Effector CD4-positive, alpha-beta T cell (primary cell): ENCODE measurements around the gene DAB2IP.

Experiments
- DNase-seq: peaks from one replicate; pipeline ENCODE4 v3.0.0-alpha.2; 2020

DAB2IP gene

DNA sequence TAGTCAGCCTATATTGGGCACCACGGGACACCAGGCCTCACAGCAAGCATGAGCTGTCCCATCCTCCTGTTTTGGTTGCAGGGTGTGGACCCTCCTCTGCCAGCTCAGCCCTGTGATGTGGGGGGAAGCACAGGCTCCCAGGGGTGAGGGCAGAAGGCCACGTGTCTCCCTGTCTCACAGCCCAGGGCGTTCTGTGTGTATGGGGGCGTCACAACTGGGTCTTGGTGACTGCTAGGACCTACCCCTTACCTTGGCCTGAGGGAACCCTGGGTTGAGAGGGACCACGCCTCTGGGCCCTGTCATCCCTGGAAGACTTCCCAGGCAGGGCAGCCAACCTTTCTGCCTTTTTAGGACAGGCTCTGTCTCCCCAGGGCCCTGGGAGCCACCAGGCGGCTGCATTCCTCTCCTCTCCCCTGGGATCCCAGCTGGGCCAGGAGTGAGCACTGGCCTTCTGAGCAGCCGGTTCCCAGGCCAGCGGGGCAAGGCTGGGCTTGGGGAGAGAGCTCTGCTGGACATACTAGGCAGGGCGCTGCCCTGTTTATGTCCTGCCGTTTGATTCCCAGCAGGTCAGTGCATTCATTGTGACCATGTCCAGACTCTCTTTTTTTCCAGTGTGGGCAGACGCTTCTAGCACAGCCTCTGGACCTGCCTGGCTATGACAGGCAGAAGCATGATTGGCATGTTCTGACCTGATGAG, 97.4 kb downstream of the DAB2IP start:
- DNase-seq = no peak

GRCh38 chr9:121749614-121750013, 98.2 kb downstream of the DAB2IP start:
- DNase-seq = no peak

- DNase-seq = no peak
Observed at GRCh38 chr9:121750259-121750714, 98.9 kb downstream of the DAB2IP start.

DNA sequence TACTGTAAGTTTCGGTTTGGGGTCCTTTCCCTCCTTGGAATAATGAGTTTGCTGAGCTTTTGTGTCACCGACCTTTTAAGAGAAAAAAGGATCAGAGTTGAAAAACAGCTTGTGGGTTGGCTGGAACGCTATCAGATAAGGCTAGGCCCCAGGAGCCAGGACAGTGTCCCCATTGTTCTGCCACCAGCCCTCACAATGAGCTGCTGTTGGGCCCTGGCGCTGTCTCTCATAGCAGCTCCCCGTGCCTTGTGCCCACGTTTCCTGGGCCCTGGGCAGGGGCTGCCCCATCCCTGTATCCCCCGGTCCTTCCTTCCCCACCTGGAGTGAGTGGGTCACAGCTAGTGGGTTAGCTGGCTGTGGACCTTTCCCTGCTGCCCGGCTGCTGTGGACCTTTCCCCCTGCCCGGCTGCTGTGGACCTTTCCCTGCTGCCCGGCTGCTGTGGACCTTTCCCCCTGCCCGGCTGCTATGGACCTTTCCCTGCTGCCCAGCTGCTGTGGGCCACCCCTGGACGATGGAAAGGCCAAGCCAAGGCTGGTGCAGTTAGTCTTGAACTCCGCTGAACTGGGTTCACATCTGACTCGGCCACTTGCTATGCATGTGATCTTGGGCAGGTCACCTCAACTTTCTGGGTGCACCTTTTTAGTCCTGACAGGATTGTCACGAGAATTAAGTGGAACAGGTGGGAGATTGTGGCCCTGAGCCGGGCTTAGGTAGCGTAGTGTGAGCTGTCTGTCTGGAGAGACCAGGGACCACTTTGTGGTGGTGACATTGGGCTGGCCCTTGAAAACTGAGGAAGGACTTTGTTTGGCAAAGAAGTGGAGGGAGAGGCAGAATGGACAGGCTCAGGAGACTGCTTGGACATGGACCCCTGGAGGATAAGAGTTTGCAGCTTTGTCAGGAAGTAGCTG, 99.5 kb downstream of the DAB2IP start:
- DNase-seq = no peak

- DNase-seq = no peak
Observed at GRCh38 chr9:121751686-121752445, 100.4 kb downstream of the DAB2IP start.

DNA sequence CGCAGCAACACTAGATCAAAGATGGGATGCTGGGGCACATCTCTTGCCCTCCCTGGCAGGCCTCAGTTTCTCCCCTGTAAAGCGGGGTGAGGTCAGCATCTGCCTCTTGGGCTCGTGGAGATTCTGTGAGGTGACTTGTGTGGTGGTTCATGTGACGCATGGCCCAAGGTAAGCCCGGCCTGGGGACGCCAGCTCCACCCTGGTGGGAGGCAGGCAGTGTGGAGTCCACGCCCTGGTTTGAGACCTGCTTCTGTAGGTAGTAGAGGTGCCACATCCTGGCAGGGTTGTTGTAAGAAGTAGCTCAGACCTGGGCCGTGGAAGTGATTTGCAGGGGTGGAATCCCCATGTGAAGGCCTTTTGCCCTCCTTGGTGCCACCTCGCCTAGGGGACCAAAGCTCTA, 101.5 kb downstream of the DAB2IP start:
- DNase-seq = no peak

GRCh38 chr9:121753802-121754654, 102.6 kb downstream of the DAB2IP start:
- DNase-seq = no peak

- DNase-seq = no peak
Observed at GRCh38 chr9:121754655-121755436, 103.4 kb downstream of the DAB2IP start.

DNA sequence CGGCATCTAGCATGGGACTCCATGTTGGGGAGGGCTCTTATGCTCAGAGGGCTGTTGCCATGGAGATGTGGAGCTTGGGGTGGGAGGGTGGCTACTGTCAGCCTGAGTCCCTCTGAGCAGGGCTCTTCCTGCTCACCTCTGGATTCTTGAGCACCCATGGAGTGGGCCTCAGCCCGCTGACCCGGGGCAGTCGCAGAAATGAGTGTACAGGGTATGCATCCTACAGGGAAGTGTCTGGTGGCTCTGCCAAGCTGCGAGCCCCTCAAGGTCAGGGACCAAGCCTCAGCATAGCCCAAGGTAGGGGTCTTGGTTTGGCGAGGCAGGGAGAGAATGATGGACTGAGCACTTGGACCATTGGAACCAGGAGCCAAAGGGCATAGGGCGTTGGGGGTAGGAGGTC, 104.1 kb downstream of the DAB2IP start:
- no peak for DNase-seq

DNA sequence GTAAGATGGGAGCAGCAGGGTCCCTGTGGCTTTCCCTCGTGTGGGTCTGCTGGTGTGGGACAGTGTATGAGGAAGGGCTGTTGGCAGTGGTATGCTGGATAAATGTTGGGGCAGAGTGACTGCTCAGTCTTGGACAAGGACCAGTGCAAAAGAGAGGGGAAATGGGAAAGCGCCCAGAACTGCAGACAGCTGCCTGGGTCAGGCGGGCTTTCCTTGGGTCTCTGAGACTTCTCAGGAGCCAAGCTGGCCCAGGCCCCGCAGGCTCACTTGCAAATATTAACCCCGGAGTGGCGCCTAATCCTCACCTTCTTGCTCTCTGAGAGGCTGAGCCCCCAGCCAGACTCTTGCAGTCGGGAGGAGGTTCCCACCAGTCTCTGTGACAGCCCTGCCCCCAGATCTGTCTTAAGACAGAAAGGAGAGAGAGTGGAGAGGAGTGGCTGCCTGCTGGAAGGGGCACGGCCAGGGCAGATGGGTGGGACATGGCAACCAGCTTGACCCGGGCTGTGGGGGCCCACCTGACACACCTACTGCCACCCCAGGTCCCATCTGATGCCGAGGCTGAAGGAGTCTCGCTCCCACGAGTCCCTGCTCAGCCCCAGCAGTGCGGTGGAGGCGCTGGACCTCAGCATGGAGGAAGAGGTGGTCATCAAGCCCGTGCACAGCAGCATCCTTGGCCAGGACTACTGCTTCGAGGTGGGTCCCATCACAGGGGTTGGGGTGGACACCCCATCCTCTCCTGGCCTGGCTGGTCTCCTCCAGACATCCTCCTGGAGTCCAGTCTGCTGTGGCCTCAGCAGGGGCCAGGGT, 105.2 kb downstream of the DAB2IP start:
- DNase-seq = no peak

DNA sequence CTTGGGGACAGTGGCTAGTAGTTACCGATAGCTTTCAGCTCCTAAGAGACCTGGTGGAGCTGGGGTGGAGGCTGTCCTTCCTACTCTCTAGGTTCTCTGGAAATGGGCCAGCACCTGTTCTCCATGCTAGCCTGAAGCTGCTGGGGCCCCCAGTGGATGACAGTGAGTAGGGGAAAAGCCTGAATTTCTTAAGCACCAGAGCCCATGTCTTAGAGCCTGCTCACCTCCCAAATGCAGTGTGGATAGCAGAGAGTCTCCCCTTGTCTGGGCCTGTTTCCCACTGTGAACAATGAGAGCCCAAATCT, 105.8 kb downstream of the DAB2IP start:
- DNase-seq = no peak

GRCh38 chr9:121758693-121759092, 107.3 kb downstream of the DAB2IP start:
- no peak for DNase-seq

DNA sequence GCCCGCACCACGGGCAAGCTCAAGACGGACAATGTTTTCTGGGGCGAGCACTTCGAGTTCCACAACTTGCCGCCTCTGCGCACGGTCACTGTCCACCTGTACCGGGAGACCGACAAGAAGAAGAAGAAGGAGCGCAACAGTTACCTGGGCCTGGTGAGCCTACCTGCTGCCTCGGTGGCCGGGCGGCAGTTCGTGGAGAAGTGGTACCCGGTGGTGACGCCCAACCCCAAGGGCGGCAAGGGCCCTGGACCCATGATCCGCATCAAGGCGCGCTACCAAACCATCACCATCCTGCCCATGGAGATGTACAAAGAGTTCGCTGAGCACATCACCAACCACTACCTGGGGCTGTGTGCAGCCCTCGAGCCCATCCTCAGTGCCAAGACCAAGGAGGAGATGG, 108.6 kb downstream of the DAB2IP start:
- DNase-seq = no peak

DNA sequence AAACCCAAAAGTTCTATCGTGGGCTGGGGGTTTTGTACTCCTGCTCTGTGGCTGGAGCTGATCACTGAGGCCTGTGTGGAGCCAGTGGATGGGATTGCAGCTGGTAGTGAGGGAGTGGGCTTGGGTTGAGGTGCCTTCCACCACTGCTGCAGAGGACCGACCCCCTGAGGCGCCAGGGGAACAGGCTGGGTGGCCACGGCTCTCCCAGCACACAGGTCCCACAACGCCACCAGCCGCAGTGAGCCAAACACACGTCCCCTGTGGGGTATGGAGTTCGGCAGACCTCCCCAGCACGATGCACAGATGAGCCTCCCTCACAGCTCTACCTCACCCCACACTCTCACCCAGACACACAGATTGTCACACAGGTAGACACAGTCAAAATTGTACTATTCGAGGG, 109.1 kb downstream of the DAB2IP start:
- no peak for DNase-seq

GRCh38 chr9:121763131-121763530, 111.7 kb downstream of the DAB2IP start:
- no peak for DNase-seq

DNA sequence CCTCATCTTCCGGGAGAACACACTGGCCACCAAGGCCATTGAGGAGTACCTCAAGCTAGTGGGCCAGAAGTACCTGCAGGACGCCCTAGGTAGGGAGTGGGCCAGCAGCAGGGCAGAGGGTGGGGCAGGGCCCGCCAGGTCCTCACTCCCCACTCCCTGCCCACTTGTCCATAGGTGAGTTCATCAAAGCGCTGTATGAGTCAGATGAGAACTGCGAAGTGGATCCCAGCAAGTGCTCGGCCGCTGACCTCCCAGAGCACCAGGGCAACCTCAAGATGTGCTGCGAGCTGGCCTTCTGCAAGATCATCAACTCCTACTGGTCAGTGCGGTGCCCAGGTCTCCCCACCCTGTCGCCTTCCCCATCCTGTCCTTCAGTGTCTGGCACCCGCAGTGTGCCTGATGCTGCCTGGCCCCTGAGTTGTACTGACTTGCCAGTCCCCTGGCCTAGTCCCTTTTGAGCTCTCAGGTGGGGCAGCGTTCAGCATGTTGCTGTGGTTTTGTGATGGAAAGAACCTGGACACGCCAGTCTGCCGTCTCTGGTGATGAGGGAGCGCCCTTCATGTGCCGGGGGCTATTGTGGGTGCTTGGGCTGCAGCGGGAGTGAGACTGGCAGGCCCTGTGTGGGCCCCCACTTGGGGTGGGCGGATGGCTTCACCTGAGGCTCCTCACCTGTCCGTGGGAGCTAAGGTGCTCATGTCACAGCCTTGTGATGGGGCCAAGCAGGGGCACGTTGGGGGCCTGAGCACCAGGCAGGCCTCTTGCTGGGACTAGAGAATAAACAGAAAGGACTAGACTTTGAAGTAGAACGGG, 112.3 kb downstream of the DAB2IP start:
- DNase-seq = no peak

DNA sequence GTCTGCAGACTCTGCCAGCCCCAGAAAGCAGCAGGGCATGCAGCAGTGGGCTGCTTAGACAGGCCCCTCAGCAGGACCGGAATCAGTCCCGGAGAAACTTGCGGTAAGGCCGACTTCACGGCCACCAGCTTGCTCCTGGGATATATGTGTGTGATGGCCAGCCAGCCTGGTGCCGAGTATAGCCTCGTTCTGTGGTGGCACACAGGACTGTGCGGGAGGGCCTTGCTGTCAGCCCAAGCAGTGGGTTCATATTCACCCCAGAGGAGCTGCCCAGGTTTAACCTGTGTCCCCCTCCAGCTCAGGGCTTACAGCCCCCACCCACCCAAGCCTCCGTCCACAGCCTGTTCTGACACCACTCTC, 112.9 kb downstream of the DAB2IP start:
- no peak for DNase-seq

- no peak for DNase-seq
Observed at GRCh38 chr9:121765021-121765950, 113.9 kb downstream of the DAB2IP start.
